Activated CD8-positive, alpha-beta memory T cell treated with anti-CD3 and anti-CD28 coated beads, Interleukin-2, amount 50 U/mL, for 1 hour (primary cell): ENCODE data around the gene ATP2B2.

Source experiments
- DNase-seq: peaks from one replicate; pipeline ENCODE4 v3.0.0-alpha.2; 2020; ENCODE audit errors: extremely low read depth

ATP2B2 gene

GRCh38 chr3:10280177-10280529 is 225.2 kb downstream of the ATP2B2 start:
- DNase-seq = no peak

- no peak for DNase-seq
Measured at GRCh38 chr3:10279384-10280176, 225.8 kb downstream of the ATP2B2 start.

GRCh38 chr3:10278501-10278900 is 226.9 kb downstream of the ATP2B2 start:
- no peak for DNase-seq

DNA sequence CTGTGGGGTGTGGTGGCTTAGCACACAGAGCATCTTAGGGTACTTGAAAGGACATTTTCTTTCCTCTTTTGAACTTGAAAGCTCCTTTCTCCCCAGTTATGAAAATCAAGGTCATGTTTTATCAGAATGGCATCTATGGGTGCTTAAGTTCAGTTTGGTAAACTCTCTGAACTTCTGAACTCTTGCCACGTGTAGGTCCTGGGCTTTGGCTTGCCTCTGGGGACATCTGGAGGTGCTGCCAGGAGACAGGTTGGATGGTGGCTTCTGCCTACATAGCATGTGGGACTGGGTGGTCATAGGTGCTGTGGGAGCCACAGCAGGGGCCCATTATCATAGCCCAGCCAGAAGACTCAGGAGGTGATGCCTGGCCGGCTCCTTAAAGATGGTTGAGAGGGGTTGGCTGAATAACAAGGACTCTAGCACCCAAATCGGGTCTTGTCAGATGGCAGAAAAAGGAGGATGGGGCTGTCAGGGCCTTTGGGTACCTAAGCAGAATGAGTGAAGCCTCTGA is 228.2 kb downstream of the ATP2B2 start:
- DNase-seq = no peak

DNA sequence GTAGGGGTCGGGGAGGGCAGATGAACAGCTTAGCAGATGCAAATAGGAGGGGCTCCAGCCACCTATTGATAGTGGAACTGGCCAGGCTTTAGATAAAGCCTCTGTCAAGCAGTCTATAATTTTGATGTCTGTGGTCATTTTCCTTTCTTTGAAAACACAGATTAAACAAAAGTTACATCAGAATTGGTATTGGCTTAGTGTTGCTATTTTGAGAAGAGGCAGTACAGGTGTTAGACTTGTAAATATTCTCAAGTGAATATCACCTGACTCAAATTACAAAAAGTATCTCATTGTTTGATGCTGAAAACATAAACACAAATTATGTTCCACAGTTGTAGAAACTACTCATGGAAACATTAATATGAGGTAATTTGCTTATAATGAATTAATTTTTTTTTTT is 230.8 kb downstream of the ATP2B2 start:
- DNase-seq = no peak
